KG1 (cell line): ENCODE measurements around the gene TCF12.

Experiments
- DNase-seq: peaks from one replicate; lab custom pipeline; 2025; lab: John Stamatoyannopoulos, UW

Gene TCF12

DNA sequence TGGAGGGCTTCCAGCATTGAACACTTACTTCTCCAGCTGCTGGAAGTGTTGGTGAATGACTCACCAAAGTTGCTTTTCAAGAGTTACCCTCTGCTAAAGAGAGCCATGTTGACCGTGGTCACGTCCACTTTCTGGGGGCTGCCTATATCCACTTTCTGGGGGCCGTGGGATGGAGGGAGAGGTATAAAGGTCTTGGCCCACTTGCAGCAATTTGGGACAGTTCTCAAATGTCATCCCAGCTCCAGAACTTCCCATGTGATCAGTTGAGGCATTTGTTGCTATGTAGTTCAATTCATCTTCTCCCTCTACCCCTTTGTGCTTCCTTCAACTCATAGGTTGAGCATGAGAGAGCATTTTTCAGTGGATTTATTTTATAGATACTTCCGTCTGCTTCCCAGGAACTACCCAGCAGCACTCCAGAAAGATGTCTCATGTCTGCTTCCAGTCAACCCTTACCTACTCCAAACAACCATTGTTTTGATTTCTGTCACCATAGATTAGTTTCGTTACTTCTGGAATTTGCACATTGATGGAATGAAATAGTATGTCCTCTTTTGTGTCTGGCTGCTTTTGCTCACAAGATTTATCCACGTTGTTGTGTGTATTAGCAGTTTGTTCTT, 130.6 kb downstream of the TCF12 start:
- no peak for DNase-seq

GRCh38 chr15:57053470-57053869, 135.0 kb downstream of the TCF12 start:
- DNase-seq: no peak

DNA sequence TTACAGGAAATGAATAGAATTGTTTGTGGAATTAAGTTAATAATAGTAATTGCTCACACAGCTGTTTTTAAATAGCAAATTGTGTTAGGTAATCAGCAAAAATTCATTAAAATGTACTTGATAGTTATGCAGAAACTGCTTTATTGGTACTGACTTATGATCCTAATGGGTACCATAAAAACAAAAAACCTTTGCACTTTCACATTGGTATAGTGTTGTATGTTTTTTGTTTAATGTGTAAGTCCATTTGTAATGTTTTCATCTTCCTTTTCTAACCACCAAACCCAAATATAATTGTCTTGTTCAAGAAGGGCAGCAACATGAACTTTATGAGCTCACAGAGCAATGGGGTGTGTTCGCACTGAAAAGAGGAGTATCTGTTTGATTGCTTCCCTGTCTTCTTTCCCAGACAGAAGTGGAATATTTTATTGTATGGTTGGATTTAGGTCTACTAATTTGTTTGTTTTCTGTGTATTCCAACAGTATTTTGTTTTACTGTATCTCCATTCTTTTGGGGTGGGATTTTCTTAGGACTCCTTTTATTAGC, 135.8 kb downstream of the TCF12 start:
- DNase-seq: no peak

GRCh38 chr15:57056357-57056756, 137.9 kb downstream of the TCF12 start:
- DNase-seq: no peak

DNA sequence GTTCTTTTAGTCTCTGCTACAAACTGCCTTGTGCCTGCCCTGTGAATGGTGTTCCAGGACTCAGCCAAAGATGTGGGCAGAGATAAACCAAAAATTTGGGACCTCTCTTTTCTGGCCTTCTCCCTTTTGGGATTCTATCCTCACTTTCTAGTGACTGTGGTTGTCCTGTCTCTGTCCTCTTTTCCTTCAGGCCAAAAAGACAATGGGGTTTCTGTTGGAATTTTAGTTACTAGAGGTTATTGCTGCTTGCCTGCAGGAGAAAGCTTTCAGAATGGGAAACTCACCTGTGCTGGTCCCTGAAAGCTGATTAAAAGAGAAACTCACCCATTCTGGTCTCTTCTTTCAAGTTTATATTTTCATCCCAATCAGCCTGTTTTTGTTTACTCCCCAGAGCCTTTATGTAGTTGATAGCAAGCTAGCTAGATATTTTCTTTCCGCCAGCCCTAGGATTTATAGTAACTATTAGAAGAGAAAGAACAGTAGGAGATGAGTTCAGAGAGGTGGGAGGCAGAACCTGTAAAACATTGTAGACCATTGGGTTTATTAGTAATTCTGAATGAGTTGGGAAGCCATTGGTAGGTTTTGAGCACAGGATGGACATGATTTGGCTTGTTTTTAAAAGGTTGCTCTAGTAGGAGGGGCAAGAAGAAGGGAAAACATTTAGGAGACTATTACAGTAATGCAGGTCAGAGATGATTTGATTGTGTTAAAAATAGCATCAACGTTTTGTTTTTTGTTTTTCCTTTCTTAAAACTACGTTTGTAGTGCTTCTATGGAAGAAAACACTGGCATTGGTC, 138.9 kb downstream of the TCF12 start:
- no peak for DNase-seq

- no peak for DNase-seq
Measured at GRCh38 chr15:57059026-57059660, 140.7 kb downstream of the TCF12 start.

DNA sequence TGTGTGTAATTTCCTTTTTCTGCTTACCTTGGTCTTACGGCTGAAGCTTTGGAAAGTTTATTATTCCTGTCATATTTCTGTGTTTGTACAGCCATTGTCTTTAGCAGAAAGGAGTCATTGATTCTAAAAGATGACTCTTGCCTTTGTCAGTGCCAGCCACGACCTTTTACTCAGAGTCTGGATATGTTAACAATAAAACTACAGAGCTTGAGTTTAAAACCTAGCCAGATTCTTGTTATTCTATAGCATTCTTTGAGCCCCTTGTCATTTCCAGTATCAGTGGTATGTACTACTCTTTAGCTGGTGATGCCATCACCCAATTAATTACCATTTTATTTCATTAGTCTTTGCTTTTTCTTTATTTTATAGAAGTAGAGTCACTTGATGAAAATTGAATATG, 142.4 kb downstream of the TCF12 start:
- DNase-seq: no peak

- no peak for DNase-seq
Measured at GRCh38 chr15:57061281-57061680, 142.8 kb downstream of the TCF12 start.

DNA sequence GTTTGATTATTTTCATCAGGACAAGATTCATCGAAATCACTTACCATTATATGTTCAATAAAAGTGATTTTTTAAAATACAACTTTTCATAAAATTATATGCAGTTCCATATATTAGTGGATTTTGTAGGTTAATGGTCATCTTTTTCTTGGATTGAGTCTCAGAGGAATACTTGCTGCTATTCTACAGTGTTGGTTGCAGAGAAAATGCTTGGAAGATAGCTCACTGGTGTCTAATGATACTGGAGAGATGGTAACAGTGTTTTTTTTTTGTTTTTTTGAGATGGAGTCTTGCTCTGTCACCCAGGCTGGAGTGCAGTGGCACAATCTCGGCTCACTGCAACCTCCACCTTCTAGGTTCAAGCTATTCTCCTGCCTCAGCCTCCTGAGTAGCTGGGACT, 143.3 kb downstream of the TCF12 start:
- no peak for DNase-seq

- DNase-seq: no peak
Measured at GRCh38 chr15:57064033-57064432, 145.6 kb downstream of the TCF12 start.

DNA sequence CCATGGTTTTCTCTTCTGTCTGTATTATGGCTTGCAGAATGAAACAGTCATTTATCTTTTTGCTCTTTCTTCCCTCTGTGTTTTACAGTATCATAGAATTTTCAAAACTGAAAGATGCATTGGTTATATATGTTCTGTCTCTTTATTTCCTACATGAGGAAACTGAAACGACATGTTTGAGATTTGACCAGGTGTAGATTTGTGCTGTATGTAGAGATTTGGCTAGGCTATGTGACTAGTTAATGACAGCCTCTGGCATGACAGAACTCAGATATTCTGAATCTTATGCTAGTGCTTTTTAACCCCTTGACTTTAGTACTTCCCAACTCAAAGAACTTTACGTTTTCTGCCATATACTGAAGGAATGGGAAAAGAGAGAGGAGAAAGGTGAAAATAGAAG, 151.0 kb downstream of the TCF12 start:
- no peak for DNase-seq

GRCh38 chr15:57070674-57071073, 152.2 kb downstream of the TCF12 start:
- no peak for DNase-seq

DNA sequence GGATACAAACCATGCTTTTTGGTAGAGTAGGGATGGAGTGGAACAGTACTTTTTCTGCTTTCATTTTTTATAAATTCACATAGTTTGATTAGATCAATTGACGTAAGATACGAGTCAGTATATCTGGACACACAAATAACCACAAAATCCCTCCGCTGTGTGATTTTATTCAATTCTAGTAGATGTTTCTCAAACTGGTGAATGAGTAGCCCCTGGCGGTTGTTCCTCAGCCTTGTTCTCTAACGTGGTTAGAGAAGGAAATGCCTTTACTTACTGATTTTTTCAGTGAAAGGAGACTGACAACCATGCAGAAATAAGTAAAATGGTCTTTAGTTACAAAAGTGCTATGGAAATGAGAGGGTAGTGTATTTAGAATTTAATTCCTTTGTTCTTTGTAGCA, 161.0 kb downstream of the TCF12 start:
- DNase-seq: no peak

- no peak for DNase-seq
Measured at GRCh38 chr15:57079931-57080620, 161.6 kb downstream of the TCF12 start.

GRCh38 chr15:57082054-57082728, 163.7 kb downstream of the TCF12 start:
- DNase-seq: no peak

DNA sequence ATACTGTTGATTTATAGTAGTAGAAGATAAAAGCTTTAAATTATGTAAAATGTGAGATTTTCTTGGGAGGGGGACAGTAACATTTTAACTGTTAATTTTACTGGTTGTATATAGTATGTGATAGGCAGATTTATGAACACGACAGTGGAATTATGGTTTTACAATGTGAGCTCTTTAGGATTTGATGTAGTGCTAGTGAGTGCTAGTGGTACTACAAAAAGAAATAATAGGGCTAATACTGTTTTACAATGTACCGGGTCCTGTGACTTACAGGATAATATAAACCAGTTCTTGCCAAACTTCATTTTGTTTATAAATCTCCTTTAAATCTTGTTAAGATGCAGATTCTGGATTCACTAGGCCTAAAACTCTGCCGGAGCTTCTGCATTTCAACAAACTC, 165.7 kb downstream of the TCF12 start:
- DNase-seq: no peak

DNA sequence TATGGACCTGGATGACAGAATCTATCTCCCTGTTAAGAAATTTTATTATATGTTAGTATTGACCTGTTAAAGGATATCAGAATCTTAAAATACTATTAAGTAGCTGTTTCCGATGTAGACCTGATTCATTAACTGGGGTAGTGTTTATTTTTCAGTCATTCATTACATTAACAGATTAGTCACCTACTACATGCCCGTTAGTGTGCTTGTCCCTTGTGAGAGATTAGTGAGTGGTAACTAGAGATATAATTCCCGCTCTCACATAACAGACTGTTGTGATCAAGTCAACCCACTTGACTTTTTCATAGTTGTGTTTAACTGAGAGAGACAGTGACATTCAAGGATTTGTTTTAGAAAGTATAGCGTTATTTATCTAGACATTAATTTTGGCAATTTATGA, 166.8 kb downstream of the TCF12 start:
- DNase-seq: no peak

- no peak for DNase-seq
Measured at GRCh38 chr15:57086857-57087427, 168.5 kb downstream of the TCF12 start.

DNA sequence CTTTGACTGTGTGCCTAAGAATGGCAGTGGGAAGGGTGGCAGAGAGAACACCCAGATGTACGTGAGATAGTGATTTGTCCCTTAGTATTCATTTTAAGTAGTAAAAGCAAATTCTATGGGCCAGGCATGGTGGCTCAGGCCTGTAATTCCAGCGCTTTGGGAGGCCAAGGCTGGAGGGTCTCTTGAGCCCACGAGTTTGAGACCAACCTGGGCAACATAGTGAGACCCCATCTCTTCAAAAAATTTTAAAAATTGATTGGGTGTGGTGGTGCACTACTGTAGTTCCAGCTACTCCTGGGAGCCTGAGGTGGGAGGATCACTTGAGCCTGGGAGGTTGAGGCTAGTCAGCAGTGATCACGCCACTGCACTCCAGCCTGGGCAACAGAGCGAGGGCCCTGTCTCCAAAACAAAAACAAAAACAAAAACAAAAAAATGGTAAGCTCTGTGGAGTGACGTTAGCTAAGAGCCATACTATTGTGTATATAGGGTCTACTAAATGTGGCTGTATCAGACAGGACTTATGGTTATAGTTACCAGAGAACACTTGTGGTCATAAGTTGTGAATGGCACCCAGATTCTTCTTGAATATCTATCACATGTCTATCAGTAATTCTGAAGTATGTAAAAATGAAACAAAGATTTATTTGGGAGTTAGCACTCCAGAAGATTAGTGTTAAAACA, 171.5 kb downstream of the TCF12 start:
- no peak for DNase-seq

- no peak for DNase-seq
Measured at GRCh38 chr15:57090496-57090859, 172.0 kb downstream of the TCF12 start.

- DNase-seq: no peak
Measured at GRCh38 chr15:57091636-57092035, 173.2 kb downstream of the TCF12 start.
